NCI-H345 treated with DMSO at 0.1 percent for 48 hours (cell line): Measurements from ENCODE around the gene RGMB.
"Not testable (repeated sequence)": the region's sequence is repeated elsewhere in the genome, so short reads cannot be mapped to it uniquely, and the experiment has no call there.

Experiments
- DNase-seq: peaks from one replicate; lab custom pipeline; 2025; ENCODE audit not compliant: unreplicated experiment; lab: John Stamatoyannopoulos, UW

Gene RGMB, protein sequence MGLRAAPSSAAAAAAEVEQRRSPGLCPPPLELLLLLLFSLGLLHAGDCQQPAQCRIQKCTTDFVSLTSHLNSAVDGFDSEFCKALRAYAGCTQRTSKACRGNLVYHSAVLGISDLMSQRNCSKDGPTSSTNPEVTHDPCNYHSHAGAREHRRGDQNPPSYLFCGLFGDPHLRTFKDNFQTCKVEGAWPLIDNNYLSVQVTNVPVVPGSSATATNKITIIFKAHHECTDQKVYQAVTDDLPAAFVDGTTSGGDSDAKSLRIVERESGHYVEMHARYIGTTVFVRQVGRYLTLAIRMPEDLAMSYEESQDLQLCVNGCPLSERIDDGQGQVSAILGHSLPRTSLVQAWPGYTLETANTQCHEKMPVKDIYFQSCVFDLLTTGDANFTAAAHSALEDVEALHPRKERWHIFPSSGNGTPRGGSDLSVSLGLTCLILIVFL

DNA sequence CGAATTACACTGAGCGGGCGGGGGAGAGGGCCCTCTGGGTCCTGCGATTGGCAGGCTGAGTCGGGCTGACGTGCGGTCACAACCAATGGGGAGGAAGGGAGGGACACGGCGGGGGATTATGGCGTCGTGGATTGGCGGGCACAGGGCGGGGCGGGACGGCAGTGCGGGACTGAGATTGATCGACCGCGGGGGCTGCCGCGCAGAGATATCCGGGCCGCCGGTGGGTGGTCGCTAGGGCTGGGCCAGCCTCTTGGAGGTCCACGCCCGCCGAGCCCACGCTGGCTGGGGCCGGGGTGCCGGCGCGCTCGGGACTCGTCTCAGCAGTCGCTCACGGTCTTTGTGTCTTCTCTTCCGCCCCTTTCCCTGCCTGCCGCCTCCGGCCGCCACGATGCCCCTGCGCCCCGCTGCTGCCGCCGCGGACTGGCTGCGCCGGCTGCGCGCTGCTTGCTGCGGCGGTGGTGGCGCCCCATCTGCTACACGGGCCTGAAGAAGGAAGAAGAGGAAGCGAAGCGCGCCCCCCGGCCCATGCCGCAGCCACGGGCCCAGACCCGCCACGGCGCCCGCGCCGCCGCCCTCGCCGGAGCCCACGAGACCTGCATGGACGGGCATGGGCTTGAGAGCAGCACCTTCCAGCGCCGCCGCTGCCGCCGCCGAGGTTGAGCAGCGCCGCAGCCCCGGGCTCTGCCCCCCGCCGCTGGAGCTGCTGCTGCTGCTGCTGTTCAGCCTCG lies at the start of gene RGMB:
Gene RGMB, plus strand, starts transcription at position 200 of the 728 bp plus-strand sequence. Its CDS starts 408 bp downstream, at position 608.
- peak; percentile 86 for DNase-seq

DNA sequence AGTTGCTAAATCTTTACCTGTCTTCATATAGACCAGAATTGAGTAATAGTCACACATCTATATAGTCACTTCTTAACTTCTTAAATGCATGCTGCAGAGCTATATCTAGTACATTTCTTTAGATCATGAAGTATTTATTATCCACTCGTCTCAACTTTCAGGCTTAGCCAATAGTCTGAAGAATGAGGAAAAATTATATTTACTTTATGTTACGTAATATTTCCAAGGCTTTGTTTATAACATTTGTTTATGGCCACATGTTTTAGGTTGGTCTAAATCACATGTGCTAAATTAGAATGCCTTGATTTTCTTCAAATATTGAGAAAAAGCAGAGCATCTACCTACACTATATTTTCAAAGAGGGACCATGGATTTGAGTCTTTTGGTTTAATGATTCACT lies 47.2 kb upstream of the RGMB start:
- DNase-seq = no peak

DNA sequence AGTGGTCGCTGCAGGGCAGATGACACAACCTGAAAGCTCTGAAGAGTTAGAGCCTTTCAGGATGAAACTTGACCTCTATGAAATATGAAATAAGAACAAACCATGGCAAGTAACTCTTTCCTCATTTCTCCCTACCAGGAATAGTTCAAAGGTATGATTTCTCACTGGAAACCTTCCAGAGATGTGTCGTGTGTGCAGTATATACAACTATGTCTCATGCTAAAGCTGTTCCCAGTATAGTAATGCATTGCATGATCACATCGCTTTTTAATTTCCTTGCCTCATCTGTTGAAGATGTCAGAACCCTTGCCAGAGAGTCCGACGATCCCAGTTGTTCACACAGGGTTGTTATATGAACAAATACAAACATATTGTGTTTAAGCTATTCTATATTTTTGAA lies 45.8 kb upstream of the RGMB start:
- DNase-seq = no peak

DNA sequence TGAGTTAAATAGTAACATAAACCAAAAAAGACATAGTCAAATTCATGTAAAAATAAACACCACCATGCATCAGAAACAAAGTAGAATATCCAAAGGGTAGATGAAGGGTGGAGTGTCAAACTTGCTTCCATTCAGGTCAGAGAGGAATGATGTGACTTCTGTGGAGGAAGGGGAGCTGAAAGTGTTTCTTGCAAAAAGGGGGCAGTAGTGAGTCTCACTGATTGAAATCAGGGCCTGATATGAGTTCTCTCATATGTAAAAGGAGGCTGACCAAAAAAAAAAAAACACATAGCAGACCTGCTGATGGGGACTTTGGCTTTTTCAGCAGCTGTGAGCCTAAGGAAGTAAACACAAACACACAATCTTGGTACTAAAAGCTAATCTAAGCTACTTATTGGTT lies 38.8 kb upstream of the RGMB start:
- DNase-seq = no peak

DNA sequence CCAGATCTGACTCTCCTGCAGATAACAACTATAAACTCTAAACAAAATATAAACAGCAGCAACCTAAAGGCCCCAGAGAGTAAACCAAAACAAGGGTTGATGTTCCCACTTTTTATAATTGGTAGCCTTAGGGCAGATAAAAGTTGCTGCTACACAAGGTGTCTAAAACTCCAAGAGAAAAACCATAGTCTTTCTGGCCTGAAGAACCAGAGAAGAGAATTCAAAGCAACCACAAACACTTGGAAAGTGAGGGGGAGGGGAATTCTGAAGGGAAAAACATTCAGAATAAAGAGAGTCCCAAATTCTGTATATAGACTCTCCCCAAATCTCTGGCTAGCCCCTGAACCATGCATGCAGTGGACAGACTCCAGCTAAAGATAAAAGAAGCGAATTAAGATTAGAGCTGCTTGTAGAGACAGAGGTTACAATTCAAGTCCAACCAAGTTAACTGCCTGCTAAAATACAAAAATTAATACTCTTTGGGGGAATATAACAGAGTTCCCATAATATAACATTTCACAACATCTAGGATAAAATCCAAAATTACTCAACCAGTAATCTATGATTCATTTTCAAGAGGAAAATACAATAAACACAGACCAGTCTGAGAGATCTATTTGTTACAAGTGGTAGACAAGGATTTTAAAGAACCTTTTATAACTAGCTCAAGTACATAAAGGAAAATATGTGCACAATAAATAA lies 37.5 kb upstream of the RGMB start:
- DNase-seq = no peak

DNA sequence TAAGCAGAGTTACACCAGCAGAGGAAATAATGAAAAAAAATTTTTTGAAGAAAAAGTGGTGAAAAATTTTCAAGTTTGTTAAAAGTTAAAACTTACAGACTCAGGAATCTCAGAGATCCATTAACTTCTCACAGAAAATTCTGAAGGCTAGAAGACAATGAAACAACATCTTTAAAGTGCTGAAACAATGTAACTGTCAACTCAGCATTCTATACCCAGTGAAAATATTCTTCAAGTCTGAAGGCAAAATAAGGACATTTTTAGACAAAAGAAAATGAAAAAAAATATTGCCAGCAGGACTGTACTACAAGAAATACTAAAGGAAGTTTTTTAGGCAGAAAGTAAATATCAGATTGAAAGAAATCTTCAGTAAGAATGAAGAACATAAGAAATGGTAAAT lies 36.7 kb upstream of the RGMB start:
- no peak for DNase-seq

DNA sequence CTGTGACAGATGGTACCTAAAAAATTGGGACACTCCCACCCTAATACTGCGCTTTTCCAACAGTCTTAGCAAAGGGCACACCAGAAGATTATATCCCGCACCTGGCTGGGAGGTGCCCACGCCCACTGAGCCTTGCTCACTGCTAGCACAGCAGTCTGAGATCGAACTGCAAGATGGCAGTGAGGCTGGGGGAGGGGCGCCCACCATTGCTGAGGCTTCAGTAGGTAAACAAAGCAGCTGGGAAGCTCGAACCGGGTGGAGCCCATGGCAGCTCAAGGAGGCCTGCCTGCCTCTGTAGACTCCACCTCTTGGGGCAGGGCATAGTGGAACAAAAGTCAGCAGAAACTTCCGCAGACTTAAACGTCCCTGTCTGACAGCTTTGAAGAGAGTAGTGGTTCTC lies 36.0 kb upstream of the RGMB start:
- DNase-seq = not testable (repeated sequence)

DNA sequence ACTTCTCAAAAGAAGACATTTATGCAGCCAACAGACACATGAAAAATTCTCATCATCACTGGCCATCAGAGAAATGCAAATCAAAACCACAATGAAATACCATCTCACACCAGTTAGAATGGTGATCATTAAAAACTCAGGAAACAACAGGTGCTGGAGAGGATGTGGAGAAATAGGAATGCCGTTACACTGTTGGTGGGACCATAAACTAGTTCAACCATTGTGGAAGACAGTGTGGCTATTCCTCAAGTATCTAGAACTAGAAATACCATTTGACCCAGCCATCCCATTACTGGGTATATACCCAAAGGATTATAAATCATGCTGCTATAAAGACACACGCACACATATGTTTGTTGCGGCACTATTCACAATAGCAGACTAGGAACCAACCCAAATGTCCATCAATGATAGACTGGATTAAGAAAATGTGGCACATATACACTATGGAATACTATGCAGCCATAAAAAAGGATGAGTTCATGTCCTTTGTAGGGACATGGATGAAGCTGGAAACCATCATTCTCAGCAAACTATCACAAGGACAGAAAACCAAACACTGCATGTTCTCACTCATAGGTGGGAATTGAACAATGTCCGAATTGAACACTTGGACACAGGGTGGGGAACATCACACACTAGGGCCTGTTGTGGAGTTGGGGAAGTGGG lies 34.8 kb upstream of the RGMB start:
- not testable (repeated sequence) for DNase-seq

DNA sequence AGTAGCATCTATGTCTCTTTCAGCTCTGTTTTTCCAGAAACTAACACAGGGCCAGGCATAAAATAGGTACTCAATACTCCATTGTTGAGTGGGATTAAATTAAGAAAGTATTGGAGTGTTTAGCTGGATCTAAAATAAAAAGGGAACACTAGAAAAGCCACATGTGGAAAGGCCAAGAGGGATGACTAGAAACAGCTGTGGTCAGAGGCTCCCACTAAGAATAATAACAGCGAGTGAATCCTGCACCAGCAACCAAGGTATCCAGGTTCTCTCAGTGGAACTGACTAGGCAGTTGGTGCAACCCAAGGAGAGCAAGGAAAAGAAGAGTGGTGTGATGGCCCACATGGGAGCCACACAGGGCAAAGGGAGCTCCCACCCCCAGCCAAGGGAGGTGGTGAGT lies 31.5 kb upstream of the RGMB start:
- DNase-seq = no peak

DNA sequence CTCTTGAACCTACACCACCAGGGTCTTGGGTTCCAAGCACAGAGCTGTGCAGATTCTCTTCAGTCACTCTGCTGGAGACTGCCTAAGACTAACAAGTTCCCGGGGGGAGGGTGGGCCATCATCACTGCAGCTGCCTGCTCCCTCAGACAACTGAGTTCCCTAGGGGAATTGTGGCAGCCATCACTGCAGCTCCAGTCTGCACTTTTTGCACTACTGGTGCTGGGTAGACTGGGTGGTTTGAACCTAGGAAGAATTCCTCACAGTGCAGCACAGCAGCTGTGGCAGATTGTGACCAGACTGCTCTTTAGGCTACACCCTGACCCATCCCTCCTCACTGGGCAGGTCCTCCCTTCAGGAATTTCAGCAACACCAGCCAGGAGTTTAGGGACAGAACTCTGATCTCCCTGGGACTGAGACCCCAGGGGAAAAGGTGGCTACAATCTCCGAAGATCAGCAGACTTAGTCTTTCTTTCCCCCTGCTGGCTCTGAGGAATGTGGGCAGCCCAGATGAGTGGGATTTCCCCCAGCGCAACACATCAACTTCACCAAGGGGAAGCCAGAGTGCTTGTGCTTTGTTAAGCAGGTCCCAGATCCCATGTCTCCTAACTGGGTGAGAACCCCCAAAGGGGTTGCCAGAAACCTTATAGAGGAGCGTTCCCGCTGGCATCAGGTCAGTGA lies 30.9 kb upstream of the RGMB start:
- DNase-seq = no peak

DNA sequence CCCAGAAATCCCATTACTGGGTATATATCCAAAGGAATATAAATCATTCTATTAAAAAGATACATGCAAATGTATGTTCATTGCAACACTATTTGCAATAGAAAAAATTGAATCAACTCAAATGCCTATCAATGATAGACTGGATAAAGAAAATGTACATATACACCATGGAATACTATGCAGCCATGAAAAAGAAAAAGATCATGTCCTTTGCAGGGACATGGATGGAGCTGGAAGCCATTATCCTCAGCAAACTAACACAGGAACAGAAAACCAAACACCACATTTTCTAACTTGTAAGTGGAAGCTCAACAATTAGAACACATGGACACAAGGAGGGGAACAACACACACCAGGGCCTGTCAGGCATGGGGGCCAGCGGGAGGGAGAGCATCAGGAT lies 25.2 kb upstream of the RGMB start:
- not testable (repeated sequence) for DNase-seq

DNA sequence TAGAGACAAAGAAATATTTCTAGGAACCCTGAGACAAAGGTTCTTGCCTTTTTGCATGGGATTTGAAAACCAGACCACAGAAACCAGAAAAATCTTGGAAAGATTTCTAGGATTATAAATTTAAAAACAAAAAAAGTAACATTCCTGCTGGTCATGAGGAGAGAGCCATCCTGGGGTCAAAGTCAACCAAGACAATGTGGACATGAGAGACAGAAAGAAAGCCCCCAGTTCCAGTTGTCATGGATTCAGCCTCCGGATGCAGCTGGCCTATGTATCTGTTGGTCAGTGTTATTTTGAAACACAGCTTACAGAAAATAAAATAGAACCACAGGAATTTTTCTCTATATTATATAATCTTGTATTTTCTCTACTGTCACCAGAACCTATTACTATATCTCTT lies 24.4 kb upstream of the RGMB start:
- no peak for DNase-seq

DNA sequence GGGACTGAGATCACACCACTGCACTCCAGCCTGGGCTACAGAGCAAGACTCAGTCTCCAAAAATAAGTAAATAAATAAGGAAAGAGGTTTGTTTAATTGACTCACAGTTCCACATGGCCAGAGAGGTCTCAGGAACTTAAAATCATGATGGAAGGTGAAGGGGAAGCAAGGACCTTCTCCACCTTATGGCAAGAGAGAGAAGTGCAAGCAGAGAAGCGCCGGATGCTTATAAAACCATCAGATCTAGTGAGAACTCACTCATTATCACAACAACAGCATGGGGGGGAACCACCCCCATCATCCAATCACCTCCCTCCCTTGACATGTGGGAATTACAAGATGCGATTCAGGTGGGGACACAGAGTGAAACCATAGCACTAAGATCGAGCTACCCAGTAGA lies 22.8 kb upstream of the RGMB start:
- no peak for DNase-seq

DNA sequence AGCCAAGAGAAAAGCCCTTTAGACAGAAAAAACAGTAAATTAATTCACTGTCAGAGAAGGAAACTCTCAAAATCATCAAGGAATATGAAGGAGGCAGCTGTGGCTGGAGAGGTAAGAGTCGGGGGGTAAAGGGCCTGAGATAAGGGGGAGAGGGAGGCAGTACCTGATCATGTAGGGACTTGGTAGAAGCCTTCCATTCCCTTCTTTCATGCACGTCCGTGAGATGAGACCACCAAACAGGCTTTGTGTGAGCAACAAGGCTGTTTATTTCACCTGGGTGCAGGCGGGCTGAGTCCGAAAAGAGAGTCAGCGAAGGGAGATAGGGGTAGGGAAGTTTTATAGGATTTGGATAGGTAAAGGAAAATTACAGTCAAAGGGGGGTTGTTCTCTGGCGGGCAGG lies 21.1 kb upstream of the RGMB start:
- not testable (repeated sequence) for DNase-seq

DNA sequence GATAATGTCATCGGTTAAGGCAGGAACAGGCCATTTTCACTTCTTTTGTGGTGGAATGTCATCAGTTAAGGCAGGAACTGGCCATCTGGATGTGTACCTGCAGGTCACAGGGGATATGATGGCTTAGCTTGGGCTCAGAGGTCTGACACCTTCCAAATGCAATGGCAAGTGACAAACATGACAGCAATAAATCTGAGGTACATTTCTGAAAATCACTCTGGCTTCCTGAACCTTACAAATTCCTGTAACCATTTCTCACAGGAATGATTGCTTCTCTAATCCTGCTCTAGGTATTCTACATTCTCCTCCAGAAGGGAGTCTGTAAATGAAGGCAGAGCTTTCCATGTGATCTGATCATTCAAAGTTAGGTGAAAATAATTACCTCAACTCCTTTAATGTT lies 20.7 kb upstream of the RGMB start:
- DNase-seq = not testable (repeated sequence)

DNA sequence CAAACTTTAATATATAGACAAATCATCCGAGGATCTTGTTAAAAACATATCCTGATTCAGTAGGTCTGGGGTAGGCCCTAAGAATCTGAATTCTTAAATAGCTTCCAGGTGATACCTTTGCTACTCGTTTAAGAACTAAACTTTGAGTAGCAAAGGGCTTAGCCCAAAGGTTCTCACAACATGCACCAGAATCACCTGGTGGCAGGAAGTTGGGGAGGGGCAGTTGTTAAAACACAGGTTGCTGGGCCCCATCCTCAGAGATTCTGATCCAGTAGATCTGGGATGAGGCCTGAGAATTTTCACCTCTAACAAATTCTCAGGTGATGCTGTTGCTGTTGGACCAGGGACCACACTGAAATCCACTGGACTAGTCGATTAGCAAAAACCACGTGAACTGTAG lies 20.0 kb upstream of the RGMB start:
- DNase-seq = no peak

DNA sequence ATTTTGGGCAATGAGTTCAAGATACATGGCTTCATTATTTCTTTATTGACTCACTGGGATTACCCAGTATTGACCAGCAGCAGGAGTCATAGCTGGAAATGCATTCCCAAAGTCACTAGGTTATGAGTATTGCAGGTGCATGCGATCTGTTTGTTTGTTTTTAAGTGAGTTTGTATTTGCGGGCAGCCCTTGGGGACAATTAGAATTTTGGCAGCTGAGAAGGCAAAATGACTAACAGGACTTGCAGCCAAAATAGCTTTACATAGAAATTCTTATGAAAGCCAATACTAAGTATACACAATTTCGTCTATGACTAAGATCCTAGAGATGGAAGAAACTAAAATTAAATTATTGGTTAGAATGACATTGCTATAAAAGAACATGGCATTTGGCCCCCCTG lies 18.1 kb upstream of the RGMB start:
- no peak for DNase-seq

DNA sequence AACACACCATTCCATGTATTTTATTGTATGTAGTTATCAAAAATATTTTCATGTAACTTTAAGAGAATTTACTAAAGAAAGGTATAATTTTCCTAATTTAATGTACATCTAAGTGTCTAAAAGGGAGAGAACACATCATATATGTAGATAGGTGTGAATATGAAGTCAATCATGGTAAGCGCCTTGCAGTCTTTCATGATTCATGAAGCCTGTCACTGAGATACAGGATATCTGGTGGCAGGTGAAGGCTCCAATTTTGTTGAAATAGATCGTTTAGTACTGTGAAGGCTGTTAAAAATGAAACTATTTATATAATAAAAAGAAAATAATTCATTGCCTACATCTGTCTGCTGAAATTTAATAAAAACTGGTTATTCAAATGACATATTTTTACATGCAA lies 15.5 kb upstream of the RGMB start:
- no peak for DNase-seq

DNA sequence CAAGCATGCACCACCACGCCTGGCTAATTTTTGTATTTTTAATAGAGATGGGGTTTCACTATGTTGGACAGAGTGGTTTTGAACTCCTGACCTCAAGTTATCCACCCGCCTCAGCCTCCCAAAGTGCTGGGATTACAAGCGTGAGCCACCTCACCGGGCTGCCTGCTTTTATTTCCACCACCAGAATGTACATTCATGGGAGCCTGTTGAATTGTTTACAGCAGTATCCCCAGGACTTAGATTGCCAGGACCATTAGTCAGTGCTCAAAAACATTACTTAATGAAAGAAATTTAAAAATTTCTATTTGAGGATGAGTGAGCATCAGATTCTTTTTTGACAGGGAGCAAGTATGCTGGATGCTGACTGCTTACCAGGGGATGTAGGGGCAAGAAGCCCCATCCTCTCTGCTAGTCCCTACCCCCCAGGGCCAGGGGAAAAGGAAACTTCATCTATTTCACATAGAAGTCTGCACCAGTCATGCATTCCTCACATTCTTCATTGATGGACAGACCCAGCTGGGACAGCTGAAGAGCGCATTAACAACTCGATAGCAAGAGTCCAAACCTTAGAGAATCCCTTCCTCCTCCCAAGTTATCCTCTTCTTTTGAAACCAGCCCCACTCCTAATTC lies 10.3 kb upstream of the RGMB start:
- no peak for DNase-seq

DNA sequence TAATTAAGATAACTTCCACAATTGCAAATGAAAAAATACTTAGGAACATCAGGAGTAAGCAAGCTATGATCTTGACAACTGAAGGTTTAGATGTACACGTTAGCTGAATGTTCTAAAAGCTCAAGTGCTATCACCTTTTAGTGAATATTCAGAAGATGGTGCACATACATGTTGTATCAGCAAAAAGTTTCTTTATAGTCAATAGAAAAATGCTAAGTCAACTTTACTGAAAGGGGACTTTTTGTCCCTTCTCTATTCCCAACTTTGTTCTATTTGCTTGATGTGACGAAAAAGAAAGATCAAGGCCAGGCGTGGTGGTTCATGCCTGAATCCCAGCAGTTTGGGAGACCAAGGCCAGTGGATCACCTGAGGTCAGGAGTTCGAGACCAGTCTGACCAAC lies 7.6 kb upstream of the RGMB start:
- no peak for DNase-seq
